ENCODE measurements around the gene MTMR3. TPM values are rescaled to one million over a fixed set of nuclear protein-coding genes. Genes with fewer than 3 reads are reported as not detected.

MTMR3 gene
- total and polyA plus RNA-seq, 2 of the 8 experiments (the other 6 are each of a cell fraction or from before 2014, with no cell fraction given) = 16.9 to 18.5 TPM

- DNase-seq (ENCODE audit: low read depth in 1 of 2, low spot score in 2 of 2) (no peak), FAIRE-seq (no peak)
- Histone ChIP-seq H2BK20ac (ENCODE audit: low read length) (no peak overlapping the region), H3K18ac (ENCODE audit: extremely low read depth, low read length) (no peak overlapping the region), H3K23me2 (ENCODE audit: low read depth, low read length) (no peaks in the 10 kb centered on the region), H3K79me2 (ENCODE audit: control insufficient read depth in 1 of 2, insufficient read depth in 2 of 2, low read length in 2 of 2) (no peaks in the 10 kb centered on the region), H3K27ac (ENCODE audit: low read depth, low read length) (no peak overlapping the region), H3K56ac (replicated peaks; ENCODE audit: insufficient read length, low read depth, low read length) (no peak overlapping the region), H2BK5ac (ENCODE audit: low read depth, low read length) (no peak overlapping the region), H3K4me3 (ENCODE audit: extremely low read depth in 1 of 4, insufficient read depth in 2 of 4, low read depth in 3 of 4, low read length in 4 of 4) (no peak overlapping the region), H3K79me1 (ENCODE audit: low read depth, low read length) (no peaks in the 10 kb centered on the region), H4K8ac (ENCODE audit: extremely low read depth, insufficient read depth, low read length) (no peak overlapping the region), H4K5ac (ENCODE audit: insufficient read length, low read depth, low read length) (no peak overlapping the region), H2AFZ (ENCODE audit: low read length) (no peak overlapping the region), H3K23ac (ENCODE audit: insufficient read length) (no peak overlapping the region), H2BK120ac (replicated peaks; ENCODE audit: low read depth, low read length) (no peak overlapping the region), H3K9me3 (ENCODE audit: insufficient read depth in 2 of 2, low read depth in 1 of 2, low read length in 1 of 2) (no peaks in the 10 kb centered on the region), H4K20me1 (replicated peaks in 1 of 2; ENCODE audit: control insufficient read depth in 1 of 2, insufficient read depth in 2 of 2, low read length in 2 of 2) (peaks cover 0 to 1% of the 10 kb centered on the region in 2 experiments), H3K27me3 (replicated peaks in 1 of 4; ENCODE audit: control insufficient read depth in 3 of 4, extremely low read depth in 1 of 4, insufficient read depth in 3 of 4, low read length in 3 of 4) (no peaks in the 10 kb centered on the region), H2AK5ac (ENCODE audit: low read depth, low read length) (no peak overlapping the region), H3K36me3 (ENCODE audit: control insufficient read depth in 2 of 4, insufficient read depth in 4 of 4, low read length in 3 of 4) (peaks cover 0 to 3% (median 1%) of the 10 kb centered on the region in 4 experiments; a peak in 2 of 8 replicates), H2BK15ac (ENCODE audit: low read length) (no peak overlapping the region), H3K4me2 (ENCODE audit: insufficient read depth in 1 of 2, low read depth in 2 of 2, low read length in 2 of 2) (no peak overlapping the region), H3K9ac (replicated peaks in 1 of 4; ENCODE audit: extremely low read depth in 1 of 4, low read depth in 3 of 4, low read length in 3 of 4) (no peak overlapping the region), H3K4ac (replicated peaks; ENCODE audit: insufficient read length, low read depth, low read length) (no peak overlapping the region), H3K14ac (ENCODE audit: insufficient read length) (no peak overlapping the region), H3K4me1 (replicated peaks in 1 of 4; ENCODE audit: control insufficient read depth in 3 of 4, insufficient read depth in 4 of 4, low read length in 3 of 4) (no peaks in the 10 kb centered on the region), H4K91ac (replicated peaks; ENCODE audit: insufficient read length, low read length) (no peak overlapping the region), H2BK12ac (ENCODE audit: low read depth, low read length) (no peak overlapping the region)
- TF ChIP-seq EZH2 (IDR thresholded peaks at IDR 0.05; ENCODE audit: low read depth, low read length, severe bottlenecking) (no peak), TBP (IDR thresholded peaks at IDR 0.05; ENCODE audit: low read depth, low read length) (no peak), ATF3 (IDR thresholded peaks at IDR 0.05; ENCODE audit: insufficient read depth, low read depth, low read length) (no peak), CHD1 (IDR thresholded peaks at IDR 0.05; ENCODE audit: low read depth, low read length) (no peak), CEBPB (IDR thresholded peaks at IDR 0.05; ENCODE audit: low read depth, low read length) (no peak), SP2 (IDR thresholded peaks at IDR 0.05; ENCODE audit: low read length) (no peak), SIX5 (IDR thresholded peaks at IDR 0.05; ENCODE audit: low read depth, low read length) (no peak), SAP30 (IDR thresholded peaks at IDR 0.05; ENCODE audit: insufficient read depth, insufficient replicate concordance, low read length) (no peak), MAX (IDR thresholded peaks at IDR 0.05) (no peak), TAF1 (IDR thresholded peaks at IDR 0.05; ENCODE audit: low read depth, low read length) (no peak), SP1 (IDR thresholded peaks at IDR 0.05; ENCODE audit: low read depth, low read length) (no peak), GTF2F1 (IDR thresholded peaks at IDR 0.05; ENCODE audit: borderline replicate concordance, low read depth, low read length) (no peak)
- ChIA-PET CTCF (ENCODE audit: partially characterized antibody) (no interaction called here), POLR2A (ENCODE audit: partially characterized antibody) (no interaction called here)
- WGBS, 2 experiments (ENCODE audit: extremely low coverage in 1 of 2, insufficient coverage in 1 of 2, insufficient read length in 1 of 2, insufficient replicate concordance in 2 of 2, low coverage in 1 of 2, low lambda C conversion rate in 2 of 2, missing lambda C conversion rate in 1 of 2) = 86% methylated on average over 3 of the region's 3 CpGs; no CpG with 5 or more reads in 1 of the 2 experiments
Observed at GRCh38 chr22:29977107-29977506, 94.1 kb downstream of the MTMR3 start.
